K562 (cell line): Measurements from ENCODE around the gene SULT2B1. TPM values are rescaled to one million over a fixed set of nuclear protein-coding genes. Genes with fewer than 3 reads are reported as not detected.

Experiments used
- BCOR ChIP-seq: fragments of 450-650 bp; IDR thresholded peaks from 2 replicates; pipeline ENCODE4 v1.6.1; 2016
- CREBBP ChIP-seq: IDR thresholded peaks from one replicate; pipeline ENCODE4 v1.6.1; 2012; ENCODE audit warnings: low read depth, mild to moderate bottlenecking, control low read depth, inconsistent platforms, low read length
- ELF2 ChIP-seq: fragments of 250-450 bp; sonication (Bioruptor Pico); IDR thresholded peaks from 2 replicates; pipeline ENCODE4 v1.5.0; 2021; ENCODE audit warnings: mild to moderate bottlenecking
- FOS ChIP-seq: IDR thresholded peaks from 3 replicates; pipeline ENCODE4 v1.6.1; 2011; ENCODE audit not compliant: insufficient read length; ENCODE audit errors: extremely low read depth
- HMBOX1 ChIP-seq: sonication (generic); IDR thresholded peaks from 2 replicates; pipeline ENCODE4 v1.6.1; 2016
- HNRNPL ChIP-seq: fragments of 200-400 bp; formaldehyde crosslinking; IDR thresholded peaks from 2 replicates; pipeline ENCODE4 v1.6.1; 2017; ENCODE audit warnings: low read depth, mild to moderate bottlenecking, low read length
- ID3 ChIP-seq, 2 experiments: fragments of 250-450 bp in 1 of 2; fragments of 450-650 bp in 1 of 2; sonication (Bioruptor Pico) in 1 of 2; IDR thresholded peaks; 2 replicates each; pipeline versions ENCODE4 v1.6.1 to v1.8.0; 2016 to 2021; ENCODE audit warnings: mild to moderate bottlenecking in 2 of 2, moderate library complexity in 2 of 2, missing compliant biosample characterization in 1 of 2, missing genetic modification characterization in 1 of 2
- JUNB ChIP-seq: fragments of 450-650 bp; formaldehyde crosslinking; conservative IDR thresholded peaks from 2 replicates; pipeline ENCODE4 v1.4.0; 2020; ENCODE audit warnings: mild to moderate bottlenecking
- MITF ChIP-seq: IDR thresholded peaks from 2 replicates; pipeline ENCODE4 v1.6.1; 2014; ENCODE audit warnings: antibody characterized with exemption
- PKNOX1 ChIP-seq: fragments of 450-650 bp; IDR thresholded peaks from 2 replicates; pipeline ENCODE4 v1.6.1; 2016
- RCOR1 ChIP-seq, 2 experiments: IDR thresholded peaks; 2 replicates each; pipeline ENCODE4 v1.6.1; 2012; ENCODE audit warnings: low read depth in 2 of 2, low read length in 2 of 2, borderline replicate concordance in 1 of 2, improper control_type of control experiment in 1 of 2
- SMAD4 ChIP-seq: fragments of 250-450 bp; sonication (Bioruptor Pico); conservative IDR thresholded peaks from 2 replicates; pipeline ENCODE4 v1.8.0; 2021; ENCODE audit warnings: inconsistent platforms, mild to moderate bottlenecking, moderate library complexity
- TAF15 ChIP-seq: fragments of 200-400 bp; formaldehyde crosslinking; IDR thresholded peaks from 2 replicates; pipeline ENCODE4 v1.6.1; 2017; ENCODE audit warnings: mild to moderate bottlenecking, low read depth, low read length, moderate library complexity
- TAL1 ChIP-seq: fragments of 450-650 bp; IDR thresholded peaks from 2 replicates; pipeline ENCODE4 v1.6.1; 2016; ENCODE audit warnings: mild to moderate bottlenecking
- THRAP3 ChIP-seq: fragments of 450-650 bp; IDR thresholded peaks from 2 replicates; pipeline ENCODE4 v1.6.1; 2016; ENCODE audit warnings: mild to moderate bottlenecking, inconsistent platforms, borderline replicate concordance
- TRIM28 ChIP-seq: fragments of 450-650 bp; IDR thresholded peaks from 2 replicates; pipeline ENCODE4 v1.6.1; 2017
- ZNF12 ChIP-seq: sonication (generic); formaldehyde crosslinking; IDR thresholded peaks from 2 replicates; pipeline ENCODE4 v1.4.0; 2020; ENCODE audit warnings: mild to moderate bottlenecking, missing genetic modification reagents
- ZNF134 ChIP-seq: fragments of 250-450 bp; sonication (Bioruptor Pico); conservative IDR thresholded peaks from 2 replicates; pipeline ENCODE4 v1.4.0; 2020
- ZNF277 ChIP-seq: fragments of 250-450 bp; sonication (Bioruptor Pico); IDR thresholded peaks from 2 replicates; pipeline ENCODE4 v1.8.0; 2022; ENCODE audit warnings: inconsistent platforms, mild to moderate bottlenecking, moderate library complexity, borderline replicate concordance
- ZNF311 ChIP-seq: fragments of 250-450 bp; sonication (Bioruptor Pico); IDR thresholded peaks from 2 replicates; pipeline ENCODE4 v1.4.0; 2020; ENCODE audit warnings: mild to moderate bottlenecking, moderate library complexity
- ZNF316 ChIP-seq: fragments of 450-650 bp; IDR thresholded peaks from 2 replicates; pipeline ENCODE4 v1.6.1; 2016
- ZNF395 ChIP-seq: fragments of 200-800 bp; sonication (Bioruptor generic); IDR thresholded peaks from 2 replicates; pipeline ENCODE4 v1.6.1; 2017; ENCODE audit warnings: missing genetic modification characterization, missing compliant biosample characterization
- polyA plus RNA-seq, 8 experiments: library from polyadenylated mRNA; depleted of rRNA in 4 of 8; stranded (reverse) in 5 of 8; unstranded in 3 of 8; fragments of >200 nt; fragmentation: Nextera tagmentation in 2 of 8; fragmentation: Illumina TruSeq in 1 of 8; extraction: Ambion mirVana in 2 of 8; extraction: Trizol in 1 of 8; gene quantifications; 2 replicates each; pipeline versions ENCODE4 v1.2.1 to v1.2.3, GENCODE V29; 2011 to 2014; ENCODE audit warnings: inconsistent platforms in 1 of 8, missing spikeins in 1 of 8
- total RNA-seq, 7 experiments: library from RNA; depleted of rRNA in 6 of 7; stranded (reverse); fragments of >200 nt in 6 of 7; fragmentation: Illumina TruSeq in 2 of 7; extraction: Trizol in 2 of 7; gene quantifications; 2 replicates each; pipeline versions ENCODE4 v1.2.1 to v1.2.3, GENCODE V29; 2011 to 2021; ENCODE audit warnings: low replicate concordance in 1 of 7

The SULT2B1 gene
- total and polyA plus RNA-seq, 9 of the 15 experiments (the other 6 are each of a cell fraction or from before 2014, with no cell fraction given): 0.09 to 0.62 (median 0.22) TPM; not detected in 2

- TF ChIP-seq MITF (no peak), JUNB (CRISPR knock-in tag) (no peak), ZNF277 (CRISPR knock-in tag) (no peak), PKNOX1 (no peak), HNRNPL (no peak), ID3 (CRISPR knock-in tag; IDR thresholded peaks at IDR 0.05) (no peak), ID3 (tag; IDR thresholded peaks at IDR 0.05) (no peak), BCOR (no peak), HMBOX1 (no peak), FOS (no peak), ZNF311 (no peak), RCOR1 (IDR thresholded peaks at IDR 0.05; ENCODE audit: borderline replicate concordance in 1 of 2, low read depth in 2 of 2, low read length in 2 of 2) (no peak), TAF15 (no peak), TAL1 (no peak), THRAP3 (no peak), ZNF316 (peak; percentile 58), TRIM28 (0 out of 2 replicates have a peak, but pooled peaks have one; percentile 17), ZNF12 (CRISPR knock-in tag) (no peak), ZNF395 (CRISPR knock-in tag) (no peak), ELF2 (CRISPR knock-in tag) (no peak), SMAD4 (no peak), CREBBP (no peak), ZNF134 (CRISPR knock-in tag) (no peak)
Measured at GRCh38 chr19:48623556-48624066, 71.6 kb downstream of the SULT2B1 start (continued).
